HFF-Myc (cell line): ENCODE measurements around the gene SIGLECL1.

Experiments used
- DNase-seq: peaks from one replicate; pipeline ENCODE4 v3.0.0-alpha.2; 2011; ENCODE audit warnings: low read depth; ENCODE audit errors: extremely low read depth
- H3K4me3 ChIP-seq: replicated peaks from 2 replicates; pipeline ENCODE4 v1.5.1; 2011; ENCODE audit warnings: low read depth, mild to moderate bottlenecking, control low read depth, low read length
- TF ChIP-seq, protein P1 (sequence below): IDR thresholded peaks from 2 replicates; pipeline ENCODE4 v1.5.1; 2012; ENCODE audit warnings: mild to moderate bottlenecking, low read depth, low read length, control low read depth; ENCODE audit errors: missing control alignments

Gene SIGLECL1

DNA sequence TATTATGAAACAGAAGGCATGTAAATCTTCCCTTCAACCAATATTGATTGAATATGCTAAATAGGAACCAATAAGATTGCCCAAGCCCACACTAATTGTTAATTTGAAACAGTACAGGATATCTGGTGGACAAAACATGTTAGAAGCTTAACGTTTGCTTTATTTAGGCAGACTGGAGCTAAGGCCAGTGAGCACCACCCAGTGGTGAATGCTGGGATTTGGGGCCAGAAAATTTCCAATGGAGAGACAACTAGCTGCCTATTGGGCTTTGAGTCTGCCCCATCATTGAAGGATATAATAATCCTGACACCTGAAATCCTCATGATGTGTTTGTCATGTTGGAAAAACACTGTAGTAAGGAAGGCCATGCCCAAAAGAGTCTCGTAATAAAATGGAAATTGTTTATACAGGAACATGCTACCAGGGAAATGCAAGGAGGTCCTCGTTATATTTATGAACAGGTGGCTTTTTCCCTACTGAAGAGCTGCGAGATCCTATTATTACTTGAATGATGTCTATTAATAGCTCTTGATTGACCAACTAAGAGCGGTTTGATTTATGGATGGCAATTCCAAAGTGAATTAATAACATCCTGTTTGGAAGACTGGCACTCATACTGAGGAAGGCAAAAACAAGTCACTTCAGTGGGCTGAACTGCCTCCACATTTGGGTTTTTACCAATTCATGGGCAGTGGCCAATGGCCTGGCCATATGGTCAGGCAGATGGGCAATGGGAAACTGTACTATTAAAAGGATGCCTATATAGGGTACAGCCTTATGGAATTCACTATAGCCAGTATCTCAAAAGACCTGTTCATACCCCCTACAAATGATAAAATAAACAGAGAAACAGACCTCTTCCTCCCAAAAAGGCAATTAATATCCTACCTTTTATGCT is 8.7 kb downstream of the SIGLECL1 start:
- H3K4me3 ChIP-seq, result no peak overlapping the region
- TF ChIP-seq, protein P1, sequence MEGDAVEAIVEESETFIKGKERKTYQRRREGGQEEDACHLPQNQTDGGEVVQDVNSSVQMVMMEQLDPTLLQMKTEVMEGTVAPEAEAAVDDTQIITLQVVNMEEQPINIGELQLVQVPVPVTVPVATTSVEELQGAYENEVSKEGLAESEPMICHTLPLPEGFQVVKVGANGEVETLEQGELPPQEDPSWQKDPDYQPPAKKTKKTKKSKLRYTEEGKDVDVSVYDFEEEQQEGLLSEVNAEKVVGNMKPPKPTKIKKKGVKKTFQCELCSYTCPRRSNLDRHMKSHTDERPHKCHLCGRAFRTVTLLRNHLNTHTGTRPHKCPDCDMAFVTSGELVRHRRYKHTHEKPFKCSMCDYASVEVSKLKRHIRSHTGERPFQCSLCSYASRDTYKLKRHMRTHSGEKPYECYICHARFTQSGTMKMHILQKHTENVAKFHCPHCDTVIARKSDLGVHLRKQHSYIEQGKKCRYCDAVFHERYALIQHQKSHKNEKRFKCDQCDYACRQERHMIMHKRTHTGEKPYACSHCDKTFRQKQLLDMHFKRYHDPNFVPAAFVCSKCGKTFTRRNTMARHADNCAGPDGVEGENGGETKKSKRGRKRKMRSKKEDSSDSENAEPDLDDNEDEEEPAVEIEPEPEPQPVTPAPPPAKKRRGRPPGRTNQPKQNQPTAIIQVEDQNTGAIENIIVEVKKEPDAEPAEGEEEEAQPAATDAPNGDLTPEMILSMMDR, result peak; percentile 58
- DNase-seq, result no peak

DNA sequence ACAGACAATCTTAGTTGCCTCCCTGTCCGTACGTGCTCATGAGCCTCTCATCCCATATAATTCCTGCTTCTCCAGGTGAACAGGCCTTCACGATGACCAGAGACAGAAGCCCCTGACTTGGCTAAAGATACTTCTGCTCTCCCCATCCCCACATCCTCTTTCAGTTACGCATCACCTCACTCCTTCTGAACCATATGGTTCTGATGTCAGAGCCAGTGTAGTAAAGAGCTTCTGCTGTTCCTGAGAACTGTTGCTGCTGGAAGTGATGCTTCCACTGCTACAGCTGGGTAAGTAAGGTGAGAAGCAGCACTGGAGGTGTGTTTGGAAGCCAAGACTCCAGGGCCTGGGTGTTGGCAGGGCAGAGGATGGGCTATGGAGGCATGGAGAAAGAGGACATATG is 12.9 kb downstream of the SIGLECL1 start:
- no peak overlapping the region for H3K4me3 ChIP-seq

DNA sequence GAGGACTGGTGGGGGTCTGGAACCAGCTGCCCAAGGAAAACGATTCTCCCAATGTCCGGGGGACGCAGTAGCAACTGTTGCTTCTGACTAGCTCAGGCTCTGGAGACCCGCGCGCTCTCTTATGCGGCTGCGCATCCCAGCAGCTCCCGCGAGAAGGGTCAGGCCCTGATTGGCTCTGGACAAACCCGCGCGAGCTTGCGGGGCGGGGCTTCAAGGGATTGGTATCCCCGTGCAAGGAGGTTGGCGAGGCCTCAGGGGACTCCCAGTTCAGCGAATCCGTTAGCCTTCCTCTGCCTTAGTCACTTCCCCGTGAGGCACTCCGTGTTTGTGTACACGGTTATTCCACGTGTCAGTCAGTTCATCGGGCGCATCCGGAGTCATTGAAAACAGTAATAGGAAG is 20.2 kb downstream of the SIGLECL1 start:
- no peak for DNase-seq
- H3K4me3 ChIP-seq, result no peak overlapping the region
- TF ChIP-seq, protein P1, result no peak

More for the DNA sequence above, 12.9 kb downstream of the SIGLECL1 start:
- TF ChIP-seq, protein P1, result no peak
- DNase-seq, result no peak

DNA sequence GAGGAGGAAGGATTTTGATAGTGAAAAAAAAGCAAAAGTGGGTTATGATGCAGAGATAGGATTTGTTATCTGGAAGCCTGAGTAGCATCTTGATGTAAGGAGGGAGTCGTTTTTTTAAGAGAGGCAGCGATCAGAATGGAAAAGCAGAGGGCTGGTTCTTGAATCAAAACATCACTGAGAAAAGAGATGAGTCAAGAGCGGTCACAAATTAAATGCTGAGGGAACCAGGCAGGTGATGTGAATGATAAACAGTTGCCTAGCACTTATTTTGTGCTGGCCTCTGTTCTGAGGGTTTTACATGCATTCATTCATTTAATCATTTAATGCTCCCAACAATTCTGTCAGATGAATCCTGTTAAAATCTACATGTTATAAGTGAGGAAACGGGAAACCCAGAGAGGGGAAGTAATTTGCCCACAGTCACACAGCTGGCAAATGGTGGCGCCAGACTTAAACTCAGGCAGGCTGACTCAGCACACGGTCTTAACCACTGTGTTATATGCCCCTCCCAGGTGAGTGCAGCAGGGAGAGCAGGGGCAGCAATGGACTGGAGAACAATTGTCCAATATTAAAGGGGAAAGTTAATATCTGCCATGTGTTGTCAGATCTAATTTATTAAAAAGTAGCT is 21.4 kb downstream of the SIGLECL1 start:
- TF ChIP-seq, protein P1, result no peak
- no peak for DNase-seq
- no peak overlapping the region for H3K4me3 ChIP-seq

DNA sequence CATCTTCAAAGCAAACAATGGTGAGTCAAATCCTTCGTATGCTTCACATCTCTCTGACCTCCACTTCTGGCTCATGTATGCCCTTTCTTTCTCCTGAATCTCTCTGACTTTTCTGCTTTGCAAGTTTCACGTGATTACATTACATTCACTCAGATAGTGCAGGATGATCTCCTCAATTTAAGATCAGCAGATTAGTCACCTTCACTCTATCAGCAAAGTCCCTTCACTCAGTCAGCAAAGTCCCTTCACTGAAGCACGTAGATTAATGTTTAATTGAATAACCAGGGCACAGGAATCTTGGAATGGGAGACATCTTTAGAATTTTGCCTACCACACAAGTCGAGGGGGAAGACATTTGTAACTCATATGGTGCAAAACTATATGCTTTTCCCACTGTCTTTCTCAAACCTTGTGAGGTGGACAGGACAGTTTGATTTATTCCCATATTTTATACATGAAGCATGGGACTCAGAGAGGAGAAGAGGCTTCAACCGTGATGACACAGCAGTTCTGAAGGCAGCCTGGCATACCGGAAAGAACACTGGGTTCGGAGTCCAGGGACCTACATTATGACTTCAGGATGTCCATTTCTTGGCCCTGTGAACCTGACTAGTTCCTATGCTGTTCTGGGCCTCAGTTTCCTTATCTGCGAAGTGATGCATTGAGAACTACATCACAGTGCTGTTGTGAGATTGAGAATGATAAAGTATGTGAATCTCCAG is 23.3 kb downstream of the SIGLECL1 start:
- no peak overlapping the region for H3K4me3 ChIP-seq
- no peak for DNase-seq
- TF ChIP-seq, protein P1, result no peak

DNA sequence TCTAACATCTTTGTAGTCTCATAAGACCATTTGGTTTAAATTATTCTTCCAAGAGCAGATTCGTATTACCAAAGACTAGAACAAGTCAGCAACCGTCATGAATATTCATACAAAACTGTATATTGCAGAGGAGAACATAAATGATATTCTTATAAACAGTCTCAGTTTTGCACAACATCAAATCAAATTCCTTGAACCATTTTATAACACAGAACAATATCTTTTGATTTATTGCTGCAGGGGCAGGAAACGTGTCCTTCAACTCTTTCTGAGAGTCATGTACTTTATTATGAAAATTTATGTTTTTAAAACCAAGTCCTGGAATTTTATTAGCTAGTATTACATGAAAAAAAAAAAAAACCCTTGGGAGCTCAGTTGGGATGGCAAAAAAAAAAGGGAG is 26.2 kb downstream of the SIGLECL1 start:
- no peak overlapping the region for H3K4me3 ChIP-seq
- DNase-seq, result no peak
- TF ChIP-seq, protein P1, result no peak
